ENCODE data around the gene PCNX2.

PCNX2 gene

GRCh38 chr1:233057836-233058235, 237.7 kb downstream of the PCNX2 start:
- Histone ChIP-seq H3K36me3 (ENCODE audit: control insufficient read depth in 2 of 2, insufficient read depth in 1 of 2, low read length in 2 of 2) (peaks cover 0 to 14% of the 10 kb centered on the region in 2 experiments; a peak in 2 of 3 replicates), H3K4me3 (ENCODE audit: low read depth, low read length) (no peak overlapping the region), H3K9me3 (ENCODE audit: control insufficient read depth, insufficient read depth, low read depth, low read length) (no peaks in the 10 kb centered on the region), H3K4me1 (ENCODE audit: control insufficient read depth, insufficient read depth, low read length) (no peaks in the 10 kb centered on the region), H3K27ac (ENCODE audit: extremely low read depth, low read depth, low read length) (no peak overlapping the region)
- ChIA-PET POLR2A (no interaction called here), CTCF (interaction anchor here (0.5 kb wide), 1 partner anchor 110 kb away, joined by 3 read pairs; no protein-coding TSS in a partner anchor)
- no peak for TF ChIP-seq ZNF140 (tag by site-specific recombination; IDR thresholded peaks at IDR 0.05)
- no peak for TF ChIP-seq GLIS1 (tag by site-specific recombination; IDR thresholded peaks at IDR 0.05)
- no peak for TF ChIP-seq FEZF1 (tag by site-specific recombination; IDR thresholded peaks at IDR 0.05)
- TF ChIP-seq ZNF530 (tag by site-specific recombination; IDR thresholded peaks at IDR 0.05; ENCODE audit: low read depth) = no peak
- TF ChIP-seq ZNF433 (tag by site-specific recombination; IDR thresholded peaks at IDR 0.05; ENCODE audit: low read depth) = no peak
- TF ChIP-seq ZNF692 (tag by site-specific recombination; IDR thresholded peaks at IDR 0.05) = no peak
- TF ChIP-seq PRDM2 (tag by site-specific recombination; IDR thresholded peaks at IDR 0.05; ENCODE audit: borderline replicate concordance) = no peak
- TF ChIP-seq ZNF37A (tag by site-specific recombination; IDR thresholded peaks at IDR 0.05) = no peak
- no peak for TF ChIP-seq ZNF155 (tag by site-specific recombination; IDR thresholded peaks at IDR 0.05)
- TF ChIP-seq ZNF561 (tag by site-specific recombination; IDR thresholded peaks at IDR 0.05; ENCODE audit: borderline replicate concordance) = no peak
- TF ChIP-seq ZNF426 (tag by site-specific recombination; IDR thresholded peaks at IDR 0.05) = no peak
- TF ChIP-seq ZNF335 (tag by site-specific recombination; conservative IDR thresholded peaks at IDR 0.05) = no peak

GRCh38 chr1:233055879-233056641, 239.5 kb downstream of the PCNX2 start:
- H3K4me1 ChIP-seq (ENCODE audit: control insufficient read depth, insufficient read depth, low read length) = no peaks in the 10 kb centered on the region
- no peak overlapping the region for H3K27ac ChIP-seq (ENCODE audit: extremely low read depth, low read depth, low read length)
- CTCF ChIA-PET = no interaction called here
- H3K4me3 ChIP-seq (ENCODE audit: low read depth, low read length) = no peak overlapping the region
- peaks cover 0 to 21% of the 10 kb centered on the region in 2 experiments; a peak in 1 of 3 replicates for H3K36me3 ChIP-seq (ENCODE audit: control insufficient read depth in 2 of 2, insufficient read depth in 1 of 2, low read length in 2 of 2)
- H3K9me3 ChIP-seq (ENCODE audit: control insufficient read depth, insufficient read depth, low read depth, low read length) = no peaks in the 10 kb centered on the region
- POLR2A ChIA-PET = no interaction called here
- TF ChIP-seq ZNF544 (tag by site-specific recombination; IDR thresholded peaks at IDR 0.05) = no peak
- TF ChIP-seq HOXC10 (CRISPR knock-in tag; IDR thresholded peaks at IDR 0.05) = no peak
- TF ChIP-seq GLIS1 (tag by site-specific recombination; IDR thresholded peaks at IDR 0.05) = no peak
- TF ChIP-seq ZFP3 (tag by site-specific recombination; IDR thresholded peaks at IDR 0.05; ENCODE audit: low read depth) = no peak
- TF ChIP-seq ZNF292 (tag by site-specific recombination; IDR thresholded peaks at IDR 0.05; ENCODE audit: borderline replicate concordance, low read depth) = no peak
- TF ChIP-seq ZNF510 (tag by site-specific recombination; IDR thresholded peaks at IDR 0.05; ENCODE audit: insufficient replicate concordance) = no peak
- no peak for TF ChIP-seq ZNF580 (tag by site-specific recombination; IDR thresholded peaks at IDR 0.05)
- no peak for TF ChIP-seq ZNF266 (tag by site-specific recombination; IDR thresholded peaks at IDR 0.05; ENCODE audit: low read depth)
- no peak for TF ChIP-seq ZNF416 (tag by site-specific recombination; IDR thresholded peaks at IDR 0.05)
- no peak for TF ChIP-seq ZIC2 (tag by site-specific recombination; IDR thresholded peaks at IDR 0.05)
- TF ChIP-seq KLF1 (tag by site-specific recombination; IDR thresholded peaks at IDR 0.05) = no peak
- TF ChIP-seq ZNF768 (tag by site-specific recombination; IDR thresholded peaks at IDR 0.05) = no peak
- TF ChIP-seq ZFHX2 (tag by site-specific recombination; conservative IDR thresholded peaks at IDR 0.05) = no peak
- no peak for TF ChIP-seq ZNF792 (tag by site-specific recombination; IDR thresholded peaks at IDR 0.05)
- no peak for TF ChIP-seq ZNF274 (IDR thresholded peaks at IDR 0.05; ENCODE audit: low read length)
- TF ChIP-seq ZNF274 (tag by site-specific recombination; IDR thresholded peaks at IDR 0.05; ENCODE audit: borderline replicate concordance) = no peak
- no peak for TF ChIP-seq ZBTB26 (tag by site-specific recombination; optimal IDR thresholded peaks at IDR 0.05)
